Breast epithelium (tissue), 3 donors: Measurements from ENCODE around the gene BRD2.

Experiments used
- POLR2A ChIP-seq: fragments of 450-650 bp; IDR thresholded peaks from one replicate; pipeline ENCODE4 v1.6.1; 2016; ENCODE audit warnings: antibody characterized with exemption, mild to moderate bottlenecking, moderate library complexity
- TF ChIP-seq, protein P1 (sequence below), 3 donors: fragments of 450-650 bp; IDR thresholded peaks; one replicate each; pipeline ENCODE4 v1.5.1; 2016 to 2017; ENCODE audit warnings: antibody characterized with exemption in 3 of 3, mild to moderate bottlenecking in 3 of 3, moderate library complexity in 3 of 3

DNA sequence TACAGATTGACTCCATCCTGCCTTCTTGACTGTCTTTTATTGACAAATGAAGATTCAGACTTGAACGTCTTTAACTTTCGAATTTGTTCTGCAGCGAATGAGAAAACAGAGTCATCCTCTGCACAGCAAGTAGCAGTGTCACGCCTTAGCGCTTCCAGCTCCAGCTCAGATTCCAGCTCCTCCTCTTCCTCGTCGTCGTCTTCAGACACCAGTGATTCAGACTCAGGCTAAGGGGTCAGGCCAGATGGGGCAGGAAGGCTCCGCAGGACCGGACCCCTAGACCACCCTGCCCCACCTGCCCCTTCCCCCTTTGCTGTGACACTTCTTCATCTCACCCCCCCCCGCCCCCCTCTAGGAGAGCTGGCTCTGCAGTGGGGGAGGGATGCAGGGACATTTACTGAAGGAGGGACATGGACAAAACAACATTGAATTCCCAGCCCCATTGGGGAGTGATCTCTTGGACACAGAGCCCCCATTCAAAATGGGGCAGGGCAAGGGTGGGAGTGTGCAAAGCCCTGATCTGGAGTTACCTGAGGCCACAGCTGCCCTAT lies 12.2 kb downstream of the BRD2 start:
- TF ChIP-seq, protein P1, sequence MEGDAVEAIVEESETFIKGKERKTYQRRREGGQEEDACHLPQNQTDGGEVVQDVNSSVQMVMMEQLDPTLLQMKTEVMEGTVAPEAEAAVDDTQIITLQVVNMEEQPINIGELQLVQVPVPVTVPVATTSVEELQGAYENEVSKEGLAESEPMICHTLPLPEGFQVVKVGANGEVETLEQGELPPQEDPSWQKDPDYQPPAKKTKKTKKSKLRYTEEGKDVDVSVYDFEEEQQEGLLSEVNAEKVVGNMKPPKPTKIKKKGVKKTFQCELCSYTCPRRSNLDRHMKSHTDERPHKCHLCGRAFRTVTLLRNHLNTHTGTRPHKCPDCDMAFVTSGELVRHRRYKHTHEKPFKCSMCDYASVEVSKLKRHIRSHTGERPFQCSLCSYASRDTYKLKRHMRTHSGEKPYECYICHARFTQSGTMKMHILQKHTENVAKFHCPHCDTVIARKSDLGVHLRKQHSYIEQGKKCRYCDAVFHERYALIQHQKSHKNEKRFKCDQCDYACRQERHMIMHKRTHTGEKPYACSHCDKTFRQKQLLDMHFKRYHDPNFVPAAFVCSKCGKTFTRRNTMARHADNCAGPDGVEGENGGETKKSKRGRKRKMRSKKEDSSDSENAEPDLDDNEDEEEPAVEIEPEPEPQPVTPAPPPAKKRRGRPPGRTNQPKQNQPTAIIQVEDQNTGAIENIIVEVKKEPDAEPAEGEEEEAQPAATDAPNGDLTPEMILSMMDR (IDR thresholded peaks at IDR 0.05) = no peak
- no peak for TF ChIP-seq POLR2A
